HepG2 (cell line): Measurements from ENCODE around the gene CEP83. TPM values are rescaled to one million over a fixed set of nuclear protein-coding genes. Genes with fewer than 3 reads are reported as not detected.

Experiments used
- ATAC-seq: fragments of 200-7000 bp; cut with Tn5 transposase; 3 replicates; pipeline ENCODE4 v1.9.1; 2020; ENCODE audit warnings: mild to moderate bottlenecking, moderate library complexity
- BruUV-seq: library from RNA; stranded (reverse); fragments of 400-500 nt; replicated peaks from 2 replicates; lab custom pipeline; 2021; lab: Mats Ljungman, UMichigan
- CTCF ChIA-PET: fragments of 300-600 bp; formaldehyde crosslinking; extraction: SDS; loops from one replicate; lab custom pipeline; 2021; ENCODE audit warnings: low total read pairs, inconsistent platforms, low intra/inter-chr PET ratio; lab: Yijun Ruan, JAX
- POLR2A ChIA-PET: fragments of 350-600 bp; sonication (Branson Sonifier 250); formaldehyde crosslinking; loops from one replicate; lab custom pipeline; 2020; ENCODE audit warnings: antibody characterized with exemption, inconsistent platforms; lab: Yijun Ruan, JAX
- DNase-seq: peaks from one replicate; pipeline ENCODE4 v3.0.0-alpha.2; 2015; ENCODE audit warnings: low spot score
- FAIRE-seq: peaks from 3 replicates; lab custom pipeline; 2011; peaks lifted over from hg19 to GRCh38; lab: Jason Lieb, UNC
- H2AFZ ChIP-seq: one replicate; pipeline ENCODE4 v1.6.1; 2011; ENCODE audit warnings: low read length, inconsistent platforms
- H3K27ac ChIP-seq: fragments of 300-600 bp; 3 replicates; pipeline ENCODE4 v1.8.0; 2011; ENCODE audit warnings: mixed run types, mild to moderate bottlenecking, mixed read lengths, low read length, inconsistent platforms; ENCODE audit not compliant: insufficient read depth; ENCODE audit errors: extremely low read length
- H3K27me3 ChIP-seq, 2 experiments: fragments of 200-600 bp in 1 of 2; 2 replicates in 1 of 2; 3 replicates in 1 of 2; pipeline versions ENCODE4 v1.6.0 to v1.8.0; 2011; ENCODE audit warnings: low read length in 2 of 2, mild to moderate bottlenecking in 2 of 2, moderate library complexity in 2 of 2, inconsistent platforms in 1 of 2; ENCODE audit not compliant: insufficient read depth in 2 of 2, control insufficient read depth in 1 of 2
- H3K36me3 ChIP-seq, 2 experiments: fragments of 200-600 bp in 1 of 2; replicated peaks in 1 of 2; 2 replicates in 1 of 2; 3 replicates in 1 of 2; pipeline versions ENCODE4 v1.5.1 to v1.8.0; 2011; ENCODE audit warnings: low read length in 2 of 2, inconsistent platforms in 1 of 2; ENCODE audit not compliant: insufficient read depth in 2 of 2, control insufficient read depth in 1 of 2
- H3K4me1 ChIP-seq: 2 replicates; pipeline ENCODE4 v1.5.1; 2012; ENCODE audit warnings: low read length, inconsistent platforms; ENCODE audit not compliant: insufficient read depth
- H3K4me2 ChIP-seq: 2 replicates; pipeline ENCODE4 v1.6.0; 2011; ENCODE audit warnings: low read depth, low read length, inconsistent platforms
- H3K4me3 ChIP-seq, 3 experiments: fragments of 200-600 bp in 1 of 3; sonication (generic), shearing (Covaris generic) in 1 of 3; replicated peaks in 1 of 3; 2 replicates each; pipeline ENCODE4 v1.5.1; 2011 to 2016; ENCODE audit warnings: low read length in 3 of 3, inconsistent platforms in 2 of 3, low read depth in 2 of 3, mild to moderate bottlenecking in 2 of 3, control low read depth in 1 of 3, mixed read lengths in 1 of 3; ENCODE audit not compliant: insufficient read depth in 1 of 3
- H3K79me2 ChIP-seq: one replicate; pipeline ENCODE4 v1.6.1; 2011; ENCODE audit warnings: low read length, inconsistent platforms; ENCODE audit not compliant: insufficient read depth
- H3K9ac ChIP-seq: 2 replicates; pipeline ENCODE4 v1.6.0; 2011; ENCODE audit warnings: mild to moderate bottlenecking, low read depth, low read length, inconsistent platforms; ENCODE audit not compliant: insufficient read depth
- H3K9me3 ChIP-seq: 2 replicates; pipeline ENCODE4 v1.5.1; 2012; ENCODE audit warnings: mild to moderate bottlenecking, low read length
- H4K20me1 ChIP-seq: 2 replicates; pipeline ENCODE4 v1.6.0; 2011; ENCODE audit warnings: inconsistent platforms, mild to moderate bottlenecking, low read length, moderate library complexity; ENCODE audit not compliant: insufficient read depth
- CEBPB ChIP-seq: IDR thresholded peaks from 2 replicates; pipeline ENCODE4 v1.6.1; 2011; ENCODE audit warnings: low read depth, low read length, improper control_type of control experiment, borderline replicate concordance
- MAFK ChIP-seq, 2 experiments: IDR thresholded peaks in 1 of 2; conservative IDR thresholded peaks in 1 of 2; 2 replicates each; pipeline ENCODE4 v1.6.1; 2011; ENCODE audit warnings: improper control_type of control experiment in 2 of 2, low read length in 2 of 2
- PAXIP1 ChIP-seq: sonication (generic); formaldehyde crosslinking; conservative IDR thresholded peaks from 2 replicates; pipeline ENCODE4 v1.4.0; 2020; ENCODE audit warnings: mild to moderate bottlenecking, missing genetic modification reagents, moderate library complexity
- ZBTB39 ChIP-seq: sonication (generic); formaldehyde crosslinking; IDR thresholded peaks from 2 replicates; pipeline ENCODE4 v1.5.0; 2020; ENCODE audit warnings: missing genetic modification reagents
- ZFP36 ChIP-seq: fragments of 150-350 bp; IDR thresholded peaks from 2 replicates; pipeline ENCODE4 v1.6.1; 2018; ENCODE audit warnings: borderline replicate concordance, low read length, low read depth; ENCODE audit not compliant: partially characterized antibody
- ZNF691 ChIP-seq: sonication (generic); formaldehyde crosslinking; IDR thresholded peaks from 2 replicates; pipeline ENCODE4 v1.4.0; 2020; ENCODE audit warnings: missing genetic modification reagents, low read depth, mild to moderate bottlenecking, borderline replicate concordance
- WGBS: methylation state at CpG from one replicate; pipeline ENCODE4 v1.1.6; 2017; ENCODE audit warnings: low lambda C conversion rate; 5-methylcytosine and 5-hydroxymethylcytosine counted together
- in situ Hi-C: cut with HindIII; loops from 2 replicates; pipeline ENCODE4 v1.10.0; 2017; ENCODE audit warnings: low pct_unique_long_range_greater_than_20kb; ENCODE audit not compliant: extremely low pct_ligation_motif_present
- intact Hi-C: fragments of 100-400 bp; cut with micrococcal nuclease; formaldehyde crosslinking; loops from one replicate; pipeline ENCODE4 v1.10.0; 2022; ENCODE audit not compliant: unreplicated experiment
- polyA plus RNA-seq, 8 experiments: library from polyadenylated mRNA; depleted of rRNA in 3 of 8; stranded (reverse) in 7 of 8; unstranded in 1 of 8; fragments of >200 nt; fragmentation: Illumina TruSeq in 4 of 8; extraction: Trizol in 4 of 8; gene quantifications; 2 replicates each; pipeline versions ENCODE4 v1.2.1 to v1.2.3, GENCODE V29; 2011 to 2016; ENCODE audit warnings: low read depth in 4 of 8, missing spikeins in 1 of 8, mixed read lengths in 1 of 8; ENCODE audit not compliant: insufficient read depth in 1 of 8
- total RNA-seq, 5 experiments: library from RNA; depleted of rRNA; stranded (reverse); fragments of >200 nt; fragmentation: Illumina TruSeq; extraction: Trizol; gene quantifications; 2 replicates each; pipeline ENCODE4 v1.2.3, GENCODE V29; 2016; ENCODE audit warnings: low read depth in 1 of 5

CEP83 gene
- total and polyA plus RNA-seq, 2 of the 13 experiments (the other 11 are each of a cell fraction or from before 2014, with no cell fraction given) = 6.2 to 19.2 TPM

- Histone ChIP-seq H3K9ac (no peak overlapping the region), H3K79me2 (no peaks in the 10 kb centered on the region), H3K9me3 (no peaks in the 10 kb centered on the region), H3K4me2 (peak overlapping the region; percentile 34; the same call in 1 of the 2 replicates), H3K27ac (peak overlapping the region; percentile 58), H3K27me3 (no peaks in the 10 kb centered on the region), H2AFZ (no peak overlapping the region), H4K20me1 (no peaks in the 10 kb centered on the region), H3K4me3 (no peak overlapping the region), H3K4me1 (peaks cover 29% of the 10 kb centered on the region), H3K36me3 (peaks cover 2 to 10% of the 10 kb centered on the region in 2 experiments; a peak in 3 of 5 replicates)
- ChIA-PET CTCF (no interaction called here), POLR2A (interaction anchor here (1.2 kb wide), 1 partner anchor 128 kb away, joined by 3 read pairs; the partner anchor contains the start of gene PLXNC1)
- FAIRE-seq = no peak
- WGBS = 34% methylated on average over 6 of the region's 6 CpGs
- intact Hi-C loops (loop anchor here (5.0 kb wide), 1 partner anchor 129 kb away; the partner anchor contains the start of gene PLXNC1), in situ Hi-C loops (no loop called here)
- no TSS peak for BruUV-seq
- TF ChIP-seq ZBTB39 (CRISPR knock-in tag) (no peak), ZNF691 (no peak), CEBPB (peak; percentile 53; the same call in 1 of the 2 replicates), MAFK (conservative IDR thresholded peaks at IDR 0.05 in 1 of 2, IDR thresholded peaks at IDR 0.05 in 1 of 2; ENCODE audit: low read length in 2 of 2) (no peak)
- peak; percentile 74 for ATAC-seq
- DNase-seq = peak; percentile 20
Measured at GRCh38 chr12:94276725-94277124, 182.9 kb downstream of the CEP83 start.

GRCh38 chr12:94273272-94273671 lies 186.4 kb downstream of the CEP83 start:
- CTCF ChIA-PET = no interaction called here
- in situ Hi-C loops = no loop called here
- Histone ChIP-seq H3K4me2 (no peak overlapping the region), H3K27ac (no peak overlapping the region), H4K20me1 (no peaks in the 10 kb centered on the region), H3K4me3 (no peak overlapping the region), H3K4me1 (peaks cover 24% of the 10 kb centered on the region), H3K27me3 (no peaks in the 10 kb centered on the region), H3K36me3 (no peaks in the 10 kb centered on the region), H3K9ac (no peak overlapping the region), H2AFZ (no peak overlapping the region), H3K9me3 (no peaks in the 10 kb centered on the region), H3K79me2 (no peaks in the 10 kb centered on the region)
- POLR2A ChIA-PET = no interaction called here
- no TSS peak for BruUV-seq
- no peak for DNase-seq
- TF ChIP-seq PAXIP1 (CRISPR knock-in tag) (no peak), ZFP36 (peak; percentile 22)
- intact Hi-C loops = no loop called here
- no peak for FAIRE-seq
- 95% methylated on average over 3 of the region's 3 CpGs for WGBS
- ATAC-seq = no peak
